GM21447 (cell line): ENCODE data around the gene SATB1.
A peak's percentile ranks its signal among the peaks of the same experiment; 100 is the strongest.

Source experiments
- ATAC-seq: cut with Tn5 transposase; IDR thresholded peaks from one replicate; pipeline ENCODE4 v1.9.1; 2021; ENCODE audit not compliant: unreplicated experiment

The SATB1 gene

DNA sequence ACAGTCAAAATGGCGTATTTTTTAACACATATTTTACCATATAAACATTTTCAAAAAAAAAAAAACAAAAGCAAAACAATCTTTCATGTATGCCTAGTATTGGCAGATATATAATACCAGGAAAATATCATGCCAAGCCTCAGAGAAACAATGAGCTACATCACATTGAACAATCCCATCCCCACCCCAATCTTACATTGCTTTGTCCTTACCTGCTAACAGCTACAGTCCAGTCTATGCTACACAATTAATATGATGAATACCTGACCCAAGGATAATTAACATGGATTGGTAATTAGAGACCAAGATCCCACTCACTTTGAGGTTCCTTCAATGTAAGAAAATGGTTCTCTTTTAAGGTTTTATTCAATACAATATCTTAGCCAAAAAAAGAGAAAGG, 7.6 kb upstream of the SATB1 start:
- no peak for ATAC-seq

- no peak for ATAC-seq
These were observed 6.1 kb upstream of the SATB1 start for GRCh38 chr3:18431266-18431665.

DNA sequence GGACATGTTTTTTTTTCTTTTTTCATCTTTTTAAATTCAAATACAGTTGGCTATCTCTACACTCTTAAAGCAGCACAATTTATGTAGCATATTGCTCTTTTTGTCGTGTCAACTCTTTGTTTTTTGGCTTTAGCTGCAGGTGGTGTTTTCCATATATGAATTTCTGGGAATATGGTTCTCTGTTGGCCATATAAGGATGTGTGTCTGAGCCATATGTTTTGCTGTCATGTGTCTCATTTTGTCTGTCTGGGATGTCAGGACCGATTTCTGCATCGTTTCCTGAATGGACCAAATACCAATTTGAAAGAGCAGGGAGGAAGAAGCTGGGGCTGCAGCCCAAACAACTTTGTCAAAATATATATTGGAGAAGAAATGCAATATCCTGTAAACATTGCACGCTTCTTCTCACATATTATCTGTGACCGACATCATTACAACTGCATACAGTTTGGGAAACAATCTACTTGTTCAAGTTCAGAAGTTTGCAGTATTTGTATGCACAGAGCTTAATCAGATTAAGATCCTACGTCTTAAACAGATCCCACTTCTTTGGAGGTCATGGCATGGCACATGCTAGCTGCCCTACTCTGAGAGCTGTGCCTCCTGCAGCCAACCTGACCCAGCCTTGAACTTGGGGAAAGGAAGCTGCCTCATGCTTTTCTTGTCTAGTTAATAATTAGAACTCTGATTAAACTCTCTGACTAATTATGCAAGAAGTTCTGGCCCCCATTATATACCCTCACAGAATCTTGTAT, 4.0 kb upstream of the SATB1 start:
- no peak for ATAC-seq

- no peak for ATAC-seq
These were observed 2.9 kb upstream of the SATB1 start for GRCh38 chr3:18428036-18428435.

DNA sequence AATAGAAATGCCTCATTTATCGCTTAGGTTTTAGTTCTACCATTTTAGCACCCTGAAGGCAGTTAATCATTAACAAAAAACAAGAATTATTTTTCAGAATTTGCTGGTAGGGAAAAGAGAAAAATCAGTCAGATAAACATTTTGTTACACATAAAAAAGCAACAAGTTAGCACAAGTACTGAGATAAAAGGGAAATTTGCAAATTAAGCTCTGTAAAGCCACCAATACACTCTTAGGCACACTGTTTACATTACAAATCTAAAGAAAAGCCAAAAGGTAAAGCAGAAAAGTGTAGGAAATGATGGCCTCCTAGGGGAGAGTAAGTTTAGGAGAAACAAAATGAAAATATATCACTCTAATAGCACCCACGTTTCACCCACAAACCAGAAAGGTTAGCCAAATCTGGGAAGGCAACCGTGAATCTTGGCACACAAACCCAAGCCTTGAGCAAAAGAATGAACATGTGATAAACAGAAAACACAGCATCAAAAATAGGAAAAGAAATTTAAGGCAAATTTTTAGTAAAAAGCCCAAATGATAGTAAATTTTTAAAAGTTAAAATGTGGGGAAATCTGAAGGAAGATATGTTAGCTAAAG, 1.6 kb upstream of the SATB1 start:
- ATAC-seq, result no peak

GRCh38 chr3:18425641-18426257, 610 bp upstream of the SATB1 start:
- no peak for ATAC-seq

DNA sequence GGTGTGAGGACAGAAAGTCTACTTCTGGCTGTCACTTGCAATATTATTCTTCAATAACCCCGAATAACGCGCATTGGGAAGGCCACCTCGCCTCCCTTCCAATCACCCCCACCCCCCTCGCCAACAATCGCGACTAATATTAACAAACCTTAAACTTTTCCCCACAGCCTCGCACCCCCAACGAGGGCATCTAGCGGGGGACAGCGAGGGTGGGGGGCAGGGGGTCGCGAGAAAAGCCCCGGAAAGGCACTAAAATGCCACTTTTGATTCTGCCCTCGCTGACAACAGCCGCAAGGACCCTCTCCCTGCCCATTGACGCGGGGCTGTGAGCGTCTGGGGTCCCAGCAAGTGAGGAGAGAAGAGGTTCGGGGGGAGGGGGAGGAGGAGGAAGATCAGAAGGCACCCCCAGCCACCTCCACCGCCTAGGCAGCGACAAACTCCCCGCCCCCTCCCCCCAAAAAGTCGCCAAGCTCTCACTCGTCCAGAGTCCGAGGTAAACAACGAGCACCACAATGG, 868 bp downstream of the SATB1 start:
- ATAC-seq, result no peak

DNA sequence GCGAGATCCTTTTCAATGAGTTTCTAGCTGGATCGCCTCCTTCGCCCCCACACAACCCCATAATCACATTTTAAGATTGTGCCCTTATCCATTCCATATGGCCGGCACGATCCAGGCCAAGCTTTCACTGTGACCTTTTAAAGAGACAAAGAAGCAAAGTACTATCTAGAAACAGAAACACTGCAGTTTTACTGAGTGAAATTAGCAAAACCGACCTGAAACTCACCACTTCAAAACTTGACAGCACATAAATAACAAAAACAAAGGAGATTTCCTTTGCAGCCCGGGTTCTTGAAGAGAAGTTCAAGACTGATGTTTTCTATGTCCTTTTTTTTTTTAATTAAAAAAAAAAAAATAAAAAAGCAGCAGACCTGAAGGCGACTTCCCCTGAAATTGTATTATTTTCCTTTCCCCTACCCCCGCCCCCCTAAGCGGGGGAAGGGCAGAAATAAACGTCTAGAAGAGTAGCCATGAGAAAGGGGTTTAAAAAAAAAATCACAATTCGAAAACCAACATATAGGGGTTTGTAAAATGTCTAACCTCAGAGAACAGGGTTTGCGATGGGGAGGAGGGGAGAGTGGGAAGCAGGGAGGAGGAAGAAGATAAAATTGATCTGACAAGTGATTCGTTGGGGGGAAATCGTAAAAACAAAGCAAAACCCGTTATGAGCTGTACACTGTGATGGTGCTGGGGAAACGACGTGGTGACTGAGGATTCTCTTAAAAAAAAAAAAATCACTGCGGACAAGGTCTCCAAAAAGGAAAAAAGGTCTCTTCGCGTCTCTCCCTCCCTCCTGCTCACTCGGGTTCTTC, 1.5 kb downstream of the SATB1 start:
- ATAC-seq, result peak; percentile 87

DNA sequence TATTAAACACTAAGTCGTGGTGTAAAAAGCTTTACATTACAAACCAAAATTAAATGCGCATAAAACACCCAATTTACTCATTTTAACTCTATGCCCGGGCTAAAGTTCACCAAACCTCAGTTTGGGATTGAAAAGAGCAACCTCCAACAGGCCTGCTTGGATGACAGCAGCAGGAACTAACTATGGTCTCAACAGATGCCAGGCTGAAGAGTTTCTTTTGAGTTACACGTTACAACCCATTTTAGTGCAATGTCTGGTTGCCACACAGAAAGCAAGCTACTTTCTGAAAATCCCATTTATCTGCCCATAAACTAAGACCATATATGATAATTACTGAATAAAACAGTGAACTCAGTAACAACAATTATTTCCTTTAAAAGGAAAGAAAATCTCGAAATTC, 2.2 kb downstream of the SATB1 start:
- no peak for ATAC-seq

DNA sequence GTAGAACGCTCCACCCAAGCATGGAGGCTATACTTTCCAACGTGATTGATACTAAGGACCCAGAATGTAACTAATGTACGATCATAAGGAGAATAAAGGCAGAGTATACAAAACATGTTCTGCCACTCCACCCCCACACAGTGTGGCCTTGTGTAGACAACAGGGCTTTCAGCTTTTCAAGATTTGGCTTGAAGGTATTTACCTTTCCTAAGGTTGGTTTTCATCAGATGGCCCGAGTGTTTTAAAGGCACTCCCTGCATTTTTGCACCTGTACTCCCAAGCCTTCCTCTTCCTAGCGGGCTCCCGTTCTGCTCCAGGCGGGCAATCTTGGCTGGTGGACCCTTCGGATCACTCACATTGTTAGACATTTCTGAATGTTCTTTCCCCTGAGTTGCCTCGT, 4.6 kb downstream of the SATB1 start:
- ATAC-seq, result no peak

GRCh38 chr3:18419232-18419631, 5.9 kb downstream of the SATB1 start:
- no peak for ATAC-seq

GRCh38 chr3:18417904-18418572, 7.1 kb downstream of the SATB1 start:
- no peak for ATAC-seq

DNA sequence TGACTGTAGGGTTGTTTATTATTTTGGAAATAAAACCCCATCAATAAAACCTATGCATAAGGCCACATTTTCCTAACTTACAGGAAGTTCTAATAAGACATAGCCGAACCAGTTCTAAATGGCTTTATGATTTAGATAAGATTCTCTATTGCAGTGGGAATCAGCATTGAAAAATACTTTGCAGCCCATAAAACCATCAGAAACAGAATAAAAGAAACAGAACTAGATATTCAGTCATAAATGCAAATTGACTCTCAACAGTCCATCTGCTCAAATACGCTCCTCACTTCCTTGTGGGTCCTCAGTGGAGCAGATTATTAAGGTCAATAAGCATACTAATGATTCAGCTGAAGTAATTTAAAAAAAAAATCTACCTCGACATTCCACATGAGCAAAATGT, 8.8 kb downstream of the SATB1 start:
- no peak for ATAC-seq

GRCh38 chr3:18415839-18416238, 9.3 kb downstream of the SATB1 start:
- no peak for ATAC-seq

DNA sequence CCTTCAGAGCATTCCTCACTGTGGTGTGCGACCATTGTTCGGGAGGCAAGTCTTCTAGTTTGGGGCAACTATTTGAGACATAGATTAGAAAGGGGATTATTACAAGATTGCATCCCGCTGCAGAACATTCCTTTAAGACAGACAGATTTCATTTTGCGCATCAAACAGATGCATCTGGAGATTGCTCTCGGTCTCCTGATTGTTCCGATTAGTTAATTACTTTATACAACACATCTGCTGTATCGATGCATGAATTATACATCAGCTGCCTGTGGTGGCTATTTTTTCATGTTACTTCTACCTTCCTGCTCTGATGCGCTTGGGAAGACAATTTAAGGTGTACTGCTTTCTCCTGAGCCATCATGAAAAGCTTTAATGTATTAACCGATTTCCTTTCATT, 10.0 kb downstream of the SATB1 start:
- ATAC-seq, result no peak

- ATAC-seq, result no peak
These were observed 12.5 kb downstream of the SATB1 start for GRCh38 chr3:18412684-18413083.

DNA sequence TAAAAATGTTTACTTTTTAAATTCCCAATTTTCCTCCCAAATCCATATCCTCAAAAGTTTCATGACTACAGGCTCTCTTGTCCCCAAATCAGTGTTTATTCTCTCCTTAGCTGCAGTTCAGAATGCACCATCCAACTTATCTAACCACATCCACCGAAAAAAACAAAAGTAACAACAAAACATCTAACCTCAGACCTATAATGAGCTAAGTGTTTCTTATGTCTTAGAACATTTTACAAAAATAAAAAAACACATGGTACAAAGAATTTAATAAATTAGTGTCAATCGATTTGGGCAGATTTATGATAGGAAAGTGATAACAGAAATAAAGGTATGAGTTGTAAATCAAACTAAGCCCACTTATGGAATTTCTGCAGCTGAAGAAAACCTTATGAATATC, 13.6 kb downstream of the SATB1 start:
- ATAC-seq, result no peak

DNA sequence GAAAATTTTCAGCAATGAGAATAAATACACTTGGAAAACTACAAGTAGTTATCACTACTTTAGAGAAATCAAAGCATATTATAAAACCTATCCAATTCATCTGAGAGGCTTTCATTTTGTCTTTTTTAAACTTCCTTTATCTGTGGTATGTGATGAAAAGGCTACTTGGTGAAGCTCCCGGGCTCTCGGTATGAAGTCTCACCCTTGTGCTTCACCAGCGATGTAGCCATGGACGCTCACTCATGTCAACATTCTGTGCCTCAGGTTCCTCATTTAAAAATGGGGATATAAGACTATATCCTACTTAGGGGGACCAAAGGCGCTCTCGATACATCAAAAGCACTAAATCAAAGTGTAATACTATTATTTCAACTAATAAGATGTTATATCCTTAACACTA, 14.9 kb downstream of the SATB1 start:
- ATAC-seq, result no peak

DNA sequence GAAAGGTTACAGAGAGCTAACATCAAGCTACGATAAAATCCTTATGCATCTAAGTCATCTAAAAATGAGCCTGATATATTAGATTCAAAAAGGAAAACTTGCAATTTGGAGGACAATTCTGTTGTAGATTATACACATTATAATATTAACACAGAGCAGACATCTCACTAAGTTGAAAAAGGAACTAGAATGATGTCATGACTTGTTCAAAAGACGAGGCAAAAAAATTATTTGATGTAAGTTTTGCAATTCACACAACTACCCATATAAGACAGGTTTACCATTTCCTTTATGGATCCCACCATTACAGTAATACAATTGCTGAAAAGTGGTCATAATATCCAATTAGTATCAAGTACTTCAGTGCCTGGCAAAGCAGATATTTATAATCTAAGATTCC, 15.9 kb downstream of the SATB1 start:
- no peak for ATAC-seq

DNA sequence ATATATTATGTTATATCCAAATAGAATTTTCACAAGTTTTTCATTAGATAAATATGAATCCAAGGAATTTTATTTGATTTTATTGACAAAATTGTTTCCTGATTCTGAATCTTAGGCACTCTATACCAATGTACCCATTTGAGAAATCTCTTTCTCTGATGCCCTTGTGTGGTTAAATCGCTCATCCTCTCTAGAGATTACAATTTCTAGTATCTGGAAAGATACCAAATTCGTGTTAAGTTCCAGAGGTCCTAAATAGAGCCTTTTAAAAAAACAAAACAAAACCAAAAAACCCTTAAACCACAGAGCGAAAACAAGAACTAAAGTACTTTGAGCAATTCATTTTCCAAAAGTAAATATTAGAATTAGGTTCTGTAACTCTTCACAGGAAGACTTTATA, 20.0 kb downstream of the SATB1 start:
- no peak for ATAC-seq

GRCh38 chr3:18403061-18403460, 22.1 kb downstream of the SATB1 start:
- no peak for ATAC-seq
